ENCODE results near the gene ONECUT3. TPM values are rescaled to one million over a fixed set of nuclear protein-coding genes. Genes with fewer than 3 reads are reported as not detected.

Gene ONECUT3
- polyA plus RNA-seq, 1 of the 3 experiments (the other 2 are of a cell fraction) = not detected

- H3K27me3 ChIP-seq (ENCODE audit: insufficient read depth) = peaks cover 51% of the 10 kb centered on the region
- H3K9me2 ChIP-seq = no peaks in the 10 kb centered on the region
- no peaks in the 10 kb centered on the region for H3K79me2 ChIP-seq (ENCODE audit: insufficient read depth)
- H3K4me1 ChIP-seq (ENCODE audit: control insufficient read depth in 1 of 2, insufficient read depth in 2 of 2, low read depth in 1 of 2, low read length in 1 of 2) = peaks cover 0 to 3% of the 10 kb centered on the region in 2 experiments; a peak in 1 of 4 replicates
- H3K4me2 ChIP-seq = peak overlapping the region; percentile 84
- peak; percentile 100 for DNase-seq
- H3K36me3 ChIP-seq (replicated peaks in 1 of 2; ENCODE audit: control insufficient read depth in 1 of 2, insufficient read depth in 2 of 2, low read length in 1 of 2) = no peaks in the 10 kb centered on the region
- H3K4me3 ChIP-seq (ENCODE audit: low read depth in 2 of 2, low read length in 1 of 2) = peak overlapping the region; percentile 49 to 62
- no peaks in the 10 kb centered on the region for H3F3A ChIP-seq (replicated peaks; ENCODE audit: insufficient read depth)
- CTCF ChIA-PET = interaction anchor here (1.2 to 1.8 kb wide), 2 partner anchors 53 to 283 kb away, joined by 3 to 5 read pairs; no protein-coding TSS in a partner anchor
- H3K9me3 ChIP-seq = no peaks in the 10 kb centered on the region
- H3K9ac ChIP-seq = no peak overlapping the region
- WGBS (ENCODE audit: low lambda C conversion rate) = 33% methylated on average over 20 of the region's 90 CpGs
- TF ChIP-seq NRF1 (IDR thresholded peaks at IDR 0.05; ENCODE audit: low read depth, low read length) (peak; percentile 79), TCF12 (IDR thresholded peaks at IDR 0.05) (no peak), MAX (IDR thresholded peaks at IDR 0.05; ENCODE audit: low read depth) (peak; percentile 42; the same call in 1 of the 2 replicates)
- no peak overlapping the region for H3K27ac ChIP-seq (ENCODE audit: low read depth in 2 of 2, low read length in 1 of 2)
- POLR2A ChIA-PET = no interaction called here
- H4K20me1 ChIP-seq (ENCODE audit: insufficient read depth) = no peaks in the 10 kb centered on the region
- H2AFZ ChIP-seq (ENCODE audit: low read depth) = peak overlapping the region; percentile 88; the same call in 1 of the 2 replicates
Observed at GRCh38 chr19:1725100-1726064, 27.9 kb upstream of the ONECUT3 start.

- ChIA-PET POLR2A (interaction anchor here (1.2 kb wide), 1 partner anchor 11 kb away, joined by 4 read pairs; no protein-coding TSS in a partner anchor), CTCF (interaction anchor here (1.4 to 1.5 kb wide), 2 partner anchors 14 to 109 kb away, joined by 4 read pairs; no protein-coding TSS in a partner anchor)
- no peaks in the 10 kb centered on the region for H3K36me3 ChIP-seq (replicated peaks in 1 of 2; ENCODE audit: control insufficient read depth in 1 of 2, insufficient read depth in 2 of 2, low read length in 1 of 2)
- TF ChIP-seq ELF1 (IDR thresholded peaks at IDR 0.05) = no peak
- peak; percentile 67; the same call in 1 of the 2 replicates for TF ChIP-seq REST (IDR thresholded peaks at IDR 0.05; ENCODE audit: low read depth, low read length)
- H4K20me1 ChIP-seq (ENCODE audit: insufficient read depth) = no peaks in the 10 kb centered on the region
- H3K4me1 ChIP-seq (ENCODE audit: control insufficient read depth in 1 of 2, insufficient read depth in 2 of 2, low read depth in 1 of 2, low read length in 1 of 2) = peaks cover 0 to 3% of the 10 kb centered on the region in 2 experiments; a peak in 1 of 4 replicates
- H2AFZ ChIP-seq (ENCODE audit: low read depth) = no peak overlapping the region
- H3K9ac ChIP-seq = no peak overlapping the region
- no peaks in the 10 kb centered on the region for H3K9me3 ChIP-seq
- no peak for DNase-seq
- no peak overlapping the region for H3K4me3 ChIP-seq (ENCODE audit: low read depth in 2 of 2, low read length in 1 of 2)
- peaks cover 80% of the 10 kb centered on the region for H3K27me3 ChIP-seq (ENCODE audit: insufficient read depth)
- H3K79me2 ChIP-seq (ENCODE audit: insufficient read depth) = no peaks in the 10 kb centered on the region
- H3K9me2 ChIP-seq = no peaks in the 10 kb centered on the region
- no peaks in the 10 kb centered on the region for H3F3A ChIP-seq (replicated peaks; ENCODE audit: insufficient read depth)
- no peak overlapping the region for H3K4me2 ChIP-seq
- 65% methylated on average over 33 of the region's 33 CpGs for WGBS (ENCODE audit: low lambda C conversion rate)
- no peak overlapping the region for H3K27ac ChIP-seq (ENCODE audit: low read depth in 2 of 2, low read length in 1 of 2)
Observed at GRCh38 chr19:1728816-1729567, 24.3 kb upstream of the ONECUT3 start.
